SK-N-MC (cell line): ENCODE results near the gene PRKG1.

ENCODE experiments used
- EZH2 ChIP-seq: fragments of 200-600 bp; sonication (generic); IDR thresholded peaks from one replicate; pipeline ENCODE4 v1.6.1; 2017; ENCODE audit warnings: antibody characterized with exemption
- FOXP2 ChIP-seq: optimal IDR thresholded peaks from 2 replicates; pipeline ENCODE3; 2011; ENCODE audit warnings: mild to moderate bottlenecking, moderate library complexity; ENCODE audit not compliant: insufficient read depth; ENCODE audit errors: extremely low read length, control extremely low read depth
- POLR2AphosphoS5 ChIP-seq: IDR thresholded peaks from 2 replicates; pipeline ENCODE4 v1.6.1; 2012; ENCODE audit warnings: mild to moderate bottlenecking, low read depth, low read length, borderline replicate concordance

DNA sequence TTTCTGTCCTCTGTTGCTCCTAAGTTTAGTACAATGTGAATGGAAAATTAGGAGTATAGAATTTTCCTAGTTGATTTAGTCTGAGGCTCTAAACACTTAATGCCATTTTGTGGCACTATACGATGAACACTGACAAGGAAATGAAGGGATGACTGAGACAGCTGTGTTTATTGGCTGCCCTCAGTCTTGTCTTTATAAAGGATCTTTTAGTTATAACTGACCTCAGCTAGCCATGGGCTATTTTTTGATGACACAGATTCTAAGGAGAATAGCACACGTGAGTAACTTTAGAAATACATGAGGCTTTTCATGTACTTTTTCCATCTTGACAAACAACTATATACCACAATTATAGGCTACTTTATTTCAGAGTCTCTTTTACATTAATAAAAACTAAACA lies 113.7 kb downstream of the PRKG1 start:
- no peak for TF ChIP-seq EZH2
- no peak for TF ChIP-seq POLR2AphosphoS5
- TF ChIP-seq FOXP2: no peak
